ENCODE measurements around the gene ABR. TPM values are rescaled to one million over a fixed set of nuclear protein-coding genes. Genes with fewer than 3 reads are reported as not detected.
A peak's percentile ranks its signal among the peaks of the same experiment; 100 is the strongest.

Gene ABR
- total RNA-seq, 5 donors from 2014 or later (not counting 1 experiment from before 2014, with no cell fraction given): 89.4 to 165 (median 125) TPM

GRCh38 chr17:1147664-1148063, 32.1 kb downstream of the ABR start:
- H3K36me3 ChIP-seq (ENCODE audit: control insufficient read depth in 2 of 2, extremely low read depth in 1 of 2, insufficient read depth in 1 of 2, low read length in 1 of 2): no peaks in the 10 kb centered on the region
- no peak for DNase-seq
- WGBS (ENCODE audit: insufficient coverage): 95% methylated on average over 7 of the region's 8 CpGs
- ChIA-PET CTCF (no interaction called here), POLR2A (no interaction called here)
- Mint-ChIP-seq H3K9me3 (peaks cover 0 to 6% (median 0%) of the 10 kb centered on the region in 3 donors), H3K4me1 (no peaks in the 10 kb centered on the region), H3K27me3 (no peaks in the 10 kb centered on the region), H3K4me3 (no peak overlapping the region), H3K27ac (no peak overlapping the region), H3K36me3 (peaks cover 7% of the 10 kb centered on the region)
- no peak overlapping the region for H3K4me3 ChIP-seq (ENCODE audit: control insufficient read depth in 1 of 2, extremely low read depth in 1 of 2, low read length in 1 of 2)
- no peak for ATAC-seq (replicated peaks in 1 of 4)
- H3K4me1 ChIP-seq (ENCODE audit: control insufficient read depth in 1 of 2, extremely low read depth in 1 of 2, insufficient read depth in 2 of 2, low read length in 2 of 2): no peaks in the 10 kb centered on the region
- no peaks in the 10 kb centered on the region for H3K9me3 ChIP-seq
- H3K27ac ChIP-seq (ENCODE audit: low read length): no peak overlapping the region
- H3K27me3 ChIP-seq (replicated peaks in 1 of 2; ENCODE audit: control insufficient read depth in 2 of 2, extremely low read depth in 1 of 2, insufficient read depth in 2 of 2, low read length in 1 of 2): peaks cover 0 to under 1% of the 10 kb centered on the region in 2 experiments

DNA sequence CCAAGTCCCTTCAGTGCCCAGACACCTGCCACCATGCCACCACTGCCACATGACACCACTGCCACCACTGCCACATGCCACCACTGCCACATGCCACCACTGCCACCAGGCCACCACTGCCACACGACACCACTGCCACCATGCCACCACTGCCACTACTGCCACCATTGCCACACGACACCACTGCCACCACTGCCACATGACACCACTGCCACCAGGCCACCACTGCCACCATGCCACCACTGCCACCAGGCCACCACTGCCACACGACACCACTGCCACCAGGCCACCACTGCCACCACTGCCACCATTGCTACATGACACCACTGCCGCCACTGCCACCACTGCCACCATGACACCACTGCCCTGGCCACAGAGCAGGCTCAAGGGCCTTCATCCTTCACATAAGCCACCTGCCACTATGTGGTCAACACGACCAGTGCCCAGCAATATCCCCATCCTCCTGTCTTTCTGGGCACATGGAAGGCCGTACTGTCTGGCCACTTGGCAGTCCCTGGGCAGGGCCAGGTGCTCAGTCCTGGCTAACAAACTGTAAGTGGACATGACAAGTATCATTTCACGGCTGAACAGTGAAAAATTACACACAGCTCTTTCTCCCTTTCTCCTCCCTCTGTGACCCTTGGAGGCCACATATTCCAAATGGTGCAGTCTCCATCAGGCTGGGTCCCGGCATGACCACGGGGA, 33.1 kb downstream of the ABR start:
- Histone ChIP-seq H3K27ac (ENCODE audit: low read length) (no peak overlapping the region), H3K27me3 (replicated peaks in 1 of 2; ENCODE audit: control insufficient read depth in 2 of 2, extremely low read depth in 1 of 2, insufficient read depth in 2 of 2, low read length in 1 of 2) (peaks cover 0 to 3% of the 10 kb centered on the region in 2 experiments), H3K4me3 (ENCODE audit: control insufficient read depth in 1 of 2, extremely low read depth in 1 of 2, low read length in 1 of 2) (no peak overlapping the region), H3K4me1 (ENCODE audit: control insufficient read depth in 1 of 2, extremely low read depth in 1 of 2, insufficient read depth in 2 of 2, low read length in 2 of 2) (no peaks in the 10 kb centered on the region), H3K9me3 (no peaks in the 10 kb centered on the region), H3K36me3 (ENCODE audit: control insufficient read depth in 2 of 2, extremely low read depth in 1 of 2, insufficient read depth in 1 of 2, low read length in 1 of 2) (no peaks in the 10 kb centered on the region)
- ATAC-seq (replicated peaks in 1 of 4) (no peak), DNase-seq (no peak)
- ChIA-PET CTCF (no interaction called here), POLR2A (no interaction called here)
- WGBS (ENCODE audit: insufficient coverage): 89% methylated on average over 6 of the region's 9 CpGs
- peaks cover 0 to 6% (median 0%) of the 10 kb centered on the region in 3 donors for H3K9me3 Mint-ChIP-seq
- no peaks in the 10 kb centered on the region for H3K27me3 Mint-ChIP-seq
- H3K27ac Mint-ChIP-seq: peak overlapping the region in 1 of 2 donors; percentile 52
- no peak overlapping the region for H3K4me3 Mint-ChIP-seq
- no peaks in the 10 kb centered on the region for H3K4me1 Mint-ChIP-seq
- peaks cover 7% of the 10 kb centered on the region for H3K36me3 Mint-ChIP-seq

DNA sequence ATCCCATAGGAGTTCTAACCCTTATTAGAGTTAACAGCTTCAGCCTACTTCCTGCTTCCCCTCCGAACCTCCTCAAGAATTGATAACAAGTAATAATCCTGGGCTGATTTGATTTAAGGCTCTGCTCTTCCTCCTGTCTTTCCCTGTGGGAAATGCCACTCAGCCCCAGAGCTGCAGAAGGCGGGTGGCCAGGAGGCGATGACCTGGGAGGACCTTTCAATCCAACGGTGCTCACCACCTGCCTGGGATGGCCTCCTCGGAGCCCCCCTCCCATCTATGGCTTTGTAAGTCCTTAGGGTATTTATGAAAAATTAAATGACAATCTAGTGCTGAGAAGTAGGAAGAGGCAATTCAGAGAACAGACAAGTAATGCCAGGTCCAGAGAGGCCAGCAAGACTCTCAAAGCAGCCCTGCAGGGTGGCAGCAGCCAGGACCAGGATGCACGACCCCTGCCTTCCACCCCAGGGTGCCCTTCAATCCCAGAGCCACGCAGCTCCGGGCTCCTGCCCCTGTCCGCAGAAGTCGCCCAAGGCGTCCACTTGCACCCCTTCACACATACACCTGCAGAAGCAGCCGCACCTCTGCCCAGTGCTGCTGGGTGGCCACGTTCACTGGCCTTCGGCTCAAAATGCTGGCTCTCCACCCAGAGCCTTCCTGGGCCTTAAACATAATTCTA, 34.3 kb downstream of the ABR start:
- H3K4me1 Mint-ChIP-seq: no peaks in the 10 kb centered on the region
- H3K27me3 Mint-ChIP-seq: no peaks in the 10 kb centered on the region
- H3K4me1 ChIP-seq (ENCODE audit: control insufficient read depth in 1 of 2, extremely low read depth in 1 of 2, insufficient read depth in 2 of 2, low read length in 2 of 2): no peaks in the 10 kb centered on the region
- H3K36me3 Mint-ChIP-seq: peaks cover 4% of the 10 kb centered on the region
- peaks cover 0 to 6% (median 0%) of the 10 kb centered on the region in 3 donors for H3K9me3 Mint-ChIP-seq
- H3K4me3 ChIP-seq (ENCODE audit: control insufficient read depth in 1 of 2, extremely low read depth in 1 of 2, low read length in 1 of 2): no peak overlapping the region
- peaks cover 0 to 3% of the 10 kb centered on the region in 2 experiments for H3K27me3 ChIP-seq (replicated peaks in 1 of 2; ENCODE audit: control insufficient read depth in 2 of 2, extremely low read depth in 1 of 2, insufficient read depth in 2 of 2, low read length in 1 of 2)
- ChIA-PET POLR2A (no interaction called here), CTCF (no interaction called here)
- no peak overlapping the region for H3K27ac ChIP-seq (ENCODE audit: low read length)
- WGBS (ENCODE audit: insufficient coverage): 93% methylated on average over 9 of the region's 14 CpGs
- H3K4me3 Mint-ChIP-seq: no peak overlapping the region
- H3K36me3 ChIP-seq (ENCODE audit: control insufficient read depth in 2 of 2, extremely low read depth in 1 of 2, insufficient read depth in 1 of 2, low read length in 1 of 2): no peaks in the 10 kb centered on the region
- DNase-seq (no peak), ATAC-seq (replicated peaks in 1 of 4) (no peak)
- no peak overlapping the region for H3K27ac Mint-ChIP-seq
- no peaks in the 10 kb centered on the region for H3K9me3 ChIP-seq

GRCh38 chr17:1144162-1144561, 35.6 kb downstream of the ABR start:
- no peak for ATAC-seq (replicated peaks in 1 of 4)

DNA sequence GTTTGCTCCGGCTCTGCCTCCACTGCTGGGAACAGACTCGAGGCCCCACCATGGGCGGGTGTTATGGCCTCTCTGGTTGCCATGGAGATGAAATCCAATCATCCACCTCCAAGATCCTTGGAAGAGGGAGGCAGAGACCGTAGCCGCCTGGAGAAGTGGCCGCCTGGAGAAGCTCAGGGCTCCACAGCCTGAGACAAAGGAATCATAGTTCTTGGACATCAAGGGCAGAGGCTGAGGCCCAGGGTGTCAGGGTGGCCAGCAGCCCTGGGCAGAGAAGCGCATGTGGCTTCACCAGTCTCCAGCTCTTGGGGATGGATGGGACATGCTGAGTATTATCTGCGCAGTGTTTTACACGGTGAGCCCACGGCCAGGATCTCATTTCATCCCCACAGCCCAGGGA, 36.2 kb downstream of the ABR start:
- Mint-ChIP-seq H3K27me3 (no peaks in the 10 kb centered on the region), H3K4me3 (no peak overlapping the region), H3K4me1 (no peaks in the 10 kb centered on the region), H3K27ac (no peak overlapping the region), H3K9me3 (peaks cover 0 to 6% (median 0%) of the 10 kb centered on the region in 3 donors), H3K36me3 (peaks cover 4% of the 10 kb centered on the region)
- DNase-seq (no peak), ATAC-seq (replicated peaks in 1 of 4) (no peak)
- ChIA-PET CTCF (no interaction called here), POLR2A (no interaction called here)
- no peaks in the 10 kb centered on the region for H3K9me3 ChIP-seq
- WGBS (ENCODE audit: insufficient coverage): 88% methylated on average over 6 of the region's 10 CpGs
- no peak overlapping the region for H3K27ac ChIP-seq (ENCODE audit: low read length)
- H3K4me1 ChIP-seq (ENCODE audit: control insufficient read depth in 1 of 2, extremely low read depth in 1 of 2, insufficient read depth in 2 of 2, low read length in 2 of 2): no peaks in the 10 kb centered on the region
- no peaks in the 10 kb centered on the region for H3K36me3 ChIP-seq (ENCODE audit: control insufficient read depth in 2 of 2, extremely low read depth in 1 of 2, insufficient read depth in 1 of 2, low read length in 1 of 2)
- peaks cover 0 to 7% of the 10 kb centered on the region in 2 experiments for H3K27me3 ChIP-seq (replicated peaks in 1 of 2; ENCODE audit: control insufficient read depth in 2 of 2, extremely low read depth in 1 of 2, insufficient read depth in 2 of 2, low read length in 1 of 2)
- no peak overlapping the region for H3K4me3 ChIP-seq (ENCODE audit: control insufficient read depth in 1 of 2, extremely low read depth in 1 of 2, low read length in 1 of 2)

More at GRCh38 chr17:1144162-1144561, 35.6 kb downstream of the ABR start:
- Mint-ChIP-seq H3K36me3 (peaks cover 4% of the 10 kb centered on the region), H3K4me3 (no peak overlapping the region), H3K9me3 (peaks cover 0 to 6% (median 0%) of the 10 kb centered on the region in 3 donors), H3K27ac (no peak overlapping the region), H3K4me1 (no peaks in the 10 kb centered on the region), H3K27me3 (no peaks in the 10 kb centered on the region)
- ChIA-PET POLR2A (no interaction called here), CTCF (no interaction called here)
- no peak overlapping the region for H3K4me3 ChIP-seq (ENCODE audit: control insufficient read depth in 1 of 2, extremely low read depth in 1 of 2, low read length in 1 of 2)
- no peak for DNase-seq
- no peaks in the 10 kb centered on the region for H3K9me3 ChIP-seq
- peaks cover 0 to 7% of the 10 kb centered on the region in 2 experiments for H3K27me3 ChIP-seq (replicated peaks in 1 of 2; ENCODE audit: control insufficient read depth in 2 of 2, extremely low read depth in 1 of 2, insufficient read depth in 2 of 2, low read length in 1 of 2)
- H3K4me1 ChIP-seq (ENCODE audit: control insufficient read depth in 1 of 2, extremely low read depth in 1 of 2, insufficient read depth in 2 of 2, low read length in 2 of 2): no peaks in the 10 kb centered on the region
- no peaks in the 10 kb centered on the region for H3K36me3 ChIP-seq (ENCODE audit: control insufficient read depth in 2 of 2, extremely low read depth in 1 of 2, insufficient read depth in 1 of 2, low read length in 1 of 2)
- 97% methylated on average over 13 of the region's 17 CpGs for WGBS (ENCODE audit: insufficient coverage)
- H3K27ac ChIP-seq (ENCODE audit: low read length): no peak overlapping the region

- peaks cover 4% of the 10 kb centered on the region for H3K36me3 Mint-ChIP-seq
- no peak for DNase-seq
- no peak overlapping the region for H3K4me3 Mint-ChIP-seq
- no peaks in the 10 kb centered on the region for H3K9me3 ChIP-seq
- 95% methylated on average over 8 of the region's 14 CpGs for WGBS (ENCODE audit: insufficient coverage)
- no peak overlapping the region for H3K27ac Mint-ChIP-seq
- no peak for ATAC-seq (replicated peaks in 1 of 4)
- peaks cover 0 to 6% (median 0%) of the 10 kb centered on the region in 3 donors for H3K9me3 Mint-ChIP-seq
- H3K36me3 ChIP-seq (ENCODE audit: control insufficient read depth in 2 of 2, extremely low read depth in 1 of 2, insufficient read depth in 1 of 2, low read length in 1 of 2): no peaks in the 10 kb centered on the region
- H3K4me3 ChIP-seq (ENCODE audit: control insufficient read depth in 1 of 2, extremely low read depth in 1 of 2, low read length in 1 of 2): no peak overlapping the region
- H3K27me3 Mint-ChIP-seq: no peaks in the 10 kb centered on the region
- peaks cover 0 to 7% of the 10 kb centered on the region in 2 experiments for H3K27me3 ChIP-seq (replicated peaks in 1 of 2; ENCODE audit: control insufficient read depth in 2 of 2, extremely low read depth in 1 of 2, insufficient read depth in 2 of 2, low read length in 1 of 2)
- H3K4me1 ChIP-seq (ENCODE audit: control insufficient read depth in 1 of 2, extremely low read depth in 1 of 2, insufficient read depth in 2 of 2, low read length in 2 of 2): no peaks in the 10 kb centered on the region
- no peaks in the 10 kb centered on the region for H3K4me1 Mint-ChIP-seq
- H3K27ac ChIP-seq (ENCODE audit: low read length): no peak overlapping the region
- ChIA-PET CTCF (no interaction called here), POLR2A (no interaction called here)
Measured at GRCh38 chr17:1142561-1142971, 37.2 kb downstream of the ABR start.
